GM12865 (cell line): Measurements from ENCODE around the gene SAMD15.

Source experiments
- DNase-seq: peaks from one replicate; pipeline ENCODE4 v3.0.0; 2010; ENCODE audit warnings: low read depth
- H3K4me3 ChIP-seq: 2 replicates; pipeline ENCODE4 v1.5.1; 2011; ENCODE audit warnings: mild to moderate bottlenecking, low read depth, low read length, control low read depth
- TF ChIP-seq, protein P1 (sequence below): IDR thresholded peaks from 2 replicates; pipeline ENCODE4 v1.5.1; 2011; ENCODE audit warnings: low read length, control low read depth, low read depth, inconsistent platforms; ENCODE audit not compliant: insufficient read depth; ENCODE audit errors: missing control alignments

SAMD15 gene

DNA sequence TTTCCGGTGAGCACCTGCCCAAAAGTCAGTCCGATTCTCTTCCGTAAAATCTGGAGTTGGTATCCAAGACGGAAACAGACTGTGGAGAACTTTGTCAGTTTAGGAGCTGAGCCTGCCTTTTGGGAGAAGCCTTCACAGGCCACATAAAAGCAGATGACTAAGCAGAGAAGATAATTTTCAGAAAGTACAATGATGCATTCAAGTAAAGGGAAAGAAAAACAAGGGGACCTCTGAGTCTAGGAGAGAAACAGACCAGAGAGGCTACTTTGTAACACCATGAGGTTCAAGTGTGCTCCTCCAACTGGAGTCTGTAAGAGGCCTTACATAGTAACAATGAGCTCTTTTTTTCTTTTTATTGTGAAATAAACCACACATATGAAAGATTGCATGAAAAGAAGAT, 21.4 kb upstream of the SAMD15 start:
- no peak for DNase-seq
- TF ChIP-seq, protein P1, sequence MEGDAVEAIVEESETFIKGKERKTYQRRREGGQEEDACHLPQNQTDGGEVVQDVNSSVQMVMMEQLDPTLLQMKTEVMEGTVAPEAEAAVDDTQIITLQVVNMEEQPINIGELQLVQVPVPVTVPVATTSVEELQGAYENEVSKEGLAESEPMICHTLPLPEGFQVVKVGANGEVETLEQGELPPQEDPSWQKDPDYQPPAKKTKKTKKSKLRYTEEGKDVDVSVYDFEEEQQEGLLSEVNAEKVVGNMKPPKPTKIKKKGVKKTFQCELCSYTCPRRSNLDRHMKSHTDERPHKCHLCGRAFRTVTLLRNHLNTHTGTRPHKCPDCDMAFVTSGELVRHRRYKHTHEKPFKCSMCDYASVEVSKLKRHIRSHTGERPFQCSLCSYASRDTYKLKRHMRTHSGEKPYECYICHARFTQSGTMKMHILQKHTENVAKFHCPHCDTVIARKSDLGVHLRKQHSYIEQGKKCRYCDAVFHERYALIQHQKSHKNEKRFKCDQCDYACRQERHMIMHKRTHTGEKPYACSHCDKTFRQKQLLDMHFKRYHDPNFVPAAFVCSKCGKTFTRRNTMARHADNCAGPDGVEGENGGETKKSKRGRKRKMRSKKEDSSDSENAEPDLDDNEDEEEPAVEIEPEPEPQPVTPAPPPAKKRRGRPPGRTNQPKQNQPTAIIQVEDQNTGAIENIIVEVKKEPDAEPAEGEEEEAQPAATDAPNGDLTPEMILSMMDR: no peak
- no peak overlapping the region for H3K4me3 ChIP-seq

DNA sequence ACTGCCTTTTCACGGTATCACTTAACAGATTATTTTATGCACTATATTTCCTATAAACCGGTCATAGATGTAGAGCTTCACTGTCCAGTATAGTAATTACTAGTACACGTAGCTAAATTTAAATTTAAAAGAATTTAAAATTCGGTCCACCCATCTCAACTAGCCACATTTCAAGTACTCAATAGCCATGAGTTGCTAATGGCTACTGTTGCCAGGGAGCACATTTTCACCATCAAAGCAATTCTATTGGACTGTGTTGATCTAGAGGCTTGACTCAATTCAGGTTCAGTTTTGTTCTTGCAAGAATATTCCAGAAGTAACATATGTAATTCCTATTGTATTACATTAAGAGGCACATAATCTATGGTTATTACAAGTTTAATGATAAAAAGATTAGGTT, 20.3 kb upstream of the SAMD15 start:
- no peak for DNase-seq
- no peak overlapping the region for H3K4me3 ChIP-seq
- TF ChIP-seq, protein P1: no peak

DNA sequence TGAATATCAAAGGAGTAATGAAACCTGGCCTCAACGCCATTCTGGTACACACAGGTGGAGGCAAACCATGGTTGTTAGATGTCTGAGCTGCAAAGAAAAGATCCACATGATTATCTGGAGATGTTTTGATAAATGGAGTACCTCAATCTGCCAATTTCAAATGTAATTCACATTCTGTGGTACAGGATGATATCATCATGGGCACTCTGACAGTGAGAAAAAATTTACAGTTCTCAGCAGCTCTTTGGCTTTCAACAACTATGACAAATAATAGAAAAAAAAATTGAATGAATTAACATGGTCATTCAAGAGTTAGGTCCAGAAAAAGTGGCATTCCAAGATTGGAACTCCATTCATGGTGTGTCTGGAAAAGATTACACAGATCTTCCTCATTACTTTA, 17.6 kb upstream of the SAMD15 start:
- TF ChIP-seq, protein P1: no peak
- no peak for DNase-seq
- H3K4me3 ChIP-seq: no peak overlapping the region

DNA sequence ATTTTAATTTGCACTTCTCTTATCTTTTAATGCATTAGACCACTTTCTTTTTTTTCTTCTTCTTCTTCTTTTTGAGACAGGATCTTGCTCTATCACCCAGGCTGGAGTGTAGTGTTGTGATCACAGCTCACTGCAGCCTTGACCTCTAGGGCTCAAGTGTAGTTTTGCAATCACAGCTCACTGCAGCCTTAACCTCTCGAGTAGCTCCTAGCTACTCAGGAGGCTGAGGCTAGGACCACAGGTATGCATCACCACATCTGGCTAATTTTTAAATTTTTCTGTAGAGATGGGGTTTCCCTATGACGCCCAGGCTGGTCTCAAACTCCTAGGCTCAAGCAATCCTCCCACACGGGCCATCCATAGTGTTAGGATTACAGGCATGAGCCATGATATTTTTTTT, 13.0 kb upstream of the SAMD15 start:
- TF ChIP-seq, protein P1: no peak
- H3K4me3 ChIP-seq: no peak overlapping the region
- DNase-seq: no peak

DNA sequence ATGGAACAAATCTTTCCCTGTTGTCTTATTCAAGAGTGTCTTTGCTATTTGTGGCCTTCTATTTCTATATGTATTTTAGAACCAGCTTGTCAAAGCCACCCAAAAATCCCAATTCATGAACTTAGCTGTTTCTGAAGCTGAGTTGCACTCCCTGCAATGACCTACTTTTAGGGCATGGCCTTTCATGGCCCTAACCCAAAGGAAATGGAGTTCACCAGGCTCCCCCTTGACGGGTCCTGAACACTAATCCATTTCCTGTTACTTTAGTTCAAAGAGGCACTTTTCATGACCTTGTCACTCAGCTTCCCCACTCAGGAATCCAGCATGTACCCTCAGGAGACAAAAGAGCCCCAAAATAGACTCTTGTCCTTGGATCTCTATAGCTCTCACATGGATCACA, 7.9 kb upstream of the SAMD15 start:
- H3K4me3 ChIP-seq: no peak overlapping the region
- TF ChIP-seq, protein P1: no peak
- peak; percentile 58 for DNase-seq

DNA sequence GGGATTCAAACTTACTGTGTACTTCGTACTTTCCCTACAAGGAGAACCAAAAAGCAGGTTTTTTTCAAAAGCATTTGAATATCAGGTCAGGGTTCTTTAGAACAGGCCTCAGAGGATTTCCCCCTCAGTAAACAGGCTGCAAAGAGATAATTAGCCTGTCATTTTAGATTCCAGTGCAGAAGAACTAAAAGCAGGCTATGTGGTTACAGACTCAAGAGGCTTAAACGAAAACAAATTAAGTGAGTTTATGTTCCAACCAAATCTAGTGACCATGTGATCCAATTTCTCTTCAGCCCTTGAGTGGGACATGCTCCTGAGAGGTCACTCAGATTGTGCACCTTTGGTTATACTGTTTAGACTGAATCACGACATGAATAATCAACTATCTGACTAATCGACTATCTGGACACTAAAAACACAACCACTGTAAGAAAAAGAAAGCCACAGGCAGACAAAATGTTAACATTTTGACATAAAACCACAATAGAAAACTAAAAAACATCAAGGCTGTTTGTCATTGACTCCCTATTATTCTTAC, 4.8 kb upstream of the SAMD15 start:
- peak; percentile 79 for DNase-seq
- TF ChIP-seq, protein P1: no peak
- peak overlapping the region; percentile 57 for H3K4me3 ChIP-seq
